K562 (cell line): Measurements from ENCODE around the gene TPD52L1. TPM values are rescaled to one million over a fixed set of nuclear protein-coding genes. Genes with fewer than 3 reads are reported as not detected.

Experiments
- ATAC-seq: fragments of 200-7000 bp; cut with Tn5 transposase; 3 replicates; pipeline ENCODE4 v1.9.1; 2020; ENCODE audit warnings: moderate library complexity
- BruUV-seq: library from RNA; stranded (reverse); fragments of 400-500 nt; replicated peaks from 2 replicates; lab custom pipeline; 2021; lab: Mats Ljungman, UMichigan
- CTCF ChIA-PET: fragments of 300-600 bp; formaldehyde crosslinking; extraction: SDS; loops from one replicate; lab custom pipeline; 2021; ENCODE audit warnings: low intra/inter-chr PET ratio; lab: Yijun Ruan, JAX
- POLR2A ChIA-PET: fragments of 300-600, 350-650 bp; sonication (Branson Sonifier 250); formaldehyde crosslinking; extraction: SDS; loops from one replicate; lab custom pipeline; 2021; ENCODE audit warnings: antibody characterized with exemption, inconsistent platforms; lab: Yijun Ruan, JAX
- DNase-seq, 4 experiments: peaks; one replicate each; pipeline versions ENCODE4 v3.0.0 to v3.0.0-alpha.2; 2011 to 2018; ENCODE audit warnings: low spot score in 3 of 4, mixed read lengths in 3 of 4; ENCODE audit errors: extremely low read depth in 1 of 4
- FAIRE-seq: peaks from 2 replicates; lab custom pipeline; 2011; peaks lifted over from hg19 to GRCh38; lab: Jason Lieb, UNC
- H2AFZ ChIP-seq: 2 replicates; pipeline ENCODE4 v1.6.0; 2011; ENCODE audit warnings: low read depth, low read length, control low read depth, inconsistent platforms
- H3K27ac ChIP-seq: fragments of 200-600 bp; 3 replicates; pipeline ENCODE4 v1.8.0; 2011; ENCODE audit warnings: low read depth, mild to moderate bottlenecking, control low read depth, inconsistent platforms, low read length, moderate library complexity, mixed read lengths; ENCODE audit errors: extremely low read depth
- H3K27me3 ChIP-seq, 2 experiments: fragments of 300-600 bp in 1 of 2; 2 replicates in 1 of 2; 3 replicates in 1 of 2; pipeline versions ENCODE4 v1.6.0 to v1.8.0; 2011; ENCODE audit warnings: inconsistent platforms in 2 of 2, low read length in 2 of 2, mild to moderate bottlenecking in 1 of 2, mixed read lengths in 1 of 2, moderate library complexity in 1 of 2; ENCODE audit not compliant: control insufficient read depth in 2 of 2, insufficient read depth in 2 of 2
- H3K36me3 ChIP-seq: fragments of 300-600 bp; 3 replicates; pipeline ENCODE4 v1.8.0; 2011; ENCODE audit warnings: mild to moderate bottlenecking, low read length, inconsistent platforms; ENCODE audit not compliant: control insufficient read depth, insufficient read depth
- H3K4me1 ChIP-seq, 2 experiments: fragments of 200-600 bp in 1 of 2; replicated peaks in 1 of 2; 2 replicates in 1 of 2; 3 replicates in 1 of 2; pipeline versions ENCODE4 v1.5.1 to v1.8.0; 2011; ENCODE audit warnings: inconsistent platforms in 2 of 2, low read length in 2 of 2, mild to moderate bottlenecking in 1 of 2, mixed read lengths in 1 of 2, moderate library complexity in 1 of 2; ENCODE audit not compliant: control insufficient read depth in 2 of 2, insufficient read depth in 2 of 2
- H3K4me2 ChIP-seq: 2 replicates; pipeline ENCODE4 v1.6.1; 2011; ENCODE audit warnings: low read length, control low read depth, inconsistent platforms, mixed read lengths; ENCODE audit not compliant: insufficient read depth
- H3K4me3 ChIP-seq: fragments of 200-600 bp; sonication (generic), shearing (Covaris generic); 2 replicates; pipeline ENCODE4 v1.5.1; 2016; ENCODE audit warnings: control low read depth, inconsistent platforms
- H3K79me2 ChIP-seq: fragments of 200-600 bp; 3 replicates; pipeline ENCODE4 v1.8.0; 2011; ENCODE audit warnings: low read length, inconsistent platforms; ENCODE audit not compliant: control insufficient read depth, insufficient read depth
- H3K9ac ChIP-seq, 2 experiments: 2 replicates each; pipeline versions ENCODE4 v1.6.0 to v1.6.1; 2011; ENCODE audit warnings: low read depth in 2 of 2, low read length in 2 of 2, control low read depth in 1 of 2, inconsistent platforms in 1 of 2, mild to moderate bottlenecking in 1 of 2, mixed read lengths in 1 of 2; ENCODE audit not compliant: insufficient read depth in 1 of 2
- H3K9me1 ChIP-seq: one replicate; pipeline ENCODE4 v1.6.0; 2011; ENCODE audit warnings: inconsistent platforms, mild to moderate bottlenecking, low read length, moderate library complexity; ENCODE audit not compliant: control insufficient read depth, insufficient read depth
- H3K9me3 ChIP-seq: replicated peaks from 2 replicates; pipeline ENCODE4 v1.5.1; 2011; ENCODE audit warnings: low read depth, low read length, inconsistent platforms; ENCODE audit not compliant: control insufficient read depth, insufficient read depth
- H4K20me1 ChIP-seq: replicated peaks from 2 replicates; pipeline ENCODE4 v1.6.1; 2011; ENCODE audit warnings: low read length, inconsistent platforms, mixed read lengths; ENCODE audit not compliant: control insufficient read depth, insufficient read depth
- FOSL1 ChIP-seq: fragments of 200-800 bp; sonication (Bioruptor generic); conservative IDR thresholded peaks from 2 replicates; pipeline ENCODE4 v1.6.1; 2016; ENCODE audit warnings: missing genetic modification characterization, missing compliant biosample characterization
- ZNF449 ChIP-seq: fragments of 250-450 bp; sonication (Bioruptor Pico); IDR thresholded peaks from 2 replicates; pipeline ENCODE4 v1.8.0; 2022; ENCODE audit warnings: moderate library complexity, mild to moderate bottlenecking, inconsistent platforms
- WGBS: fragments of 100-300 bp; shearing (Covaris generic); methylation state at CpG from one replicate; pipeline ENCODE4 v1.1.6; 2016; ENCODE audit warnings: low coverage, mixed read lengths; ENCODE audit not compliant: insufficient coverage; ENCODE audit errors: missing lambda C conversion rate; 5-methylcytosine and 5-hydroxymethylcytosine counted together
- in situ Hi-C: fragments of 300-500 bp; cut with MboI; formaldehyde crosslinking; loops from 4 replicates; pipeline ENCODE4 v1.15.0; 2018; ENCODE audit warnings: inconsistent platforms, mixed read lengths
- intact Hi-C: fragments of 100-400 bp; cut with micrococcal nuclease; formaldehyde crosslinking; loops from 2 replicates; pipeline ENCODE4 v1.14.2; 2022
- polyA plus RNA-seq, 8 experiments: library from polyadenylated mRNA; depleted of rRNA in 4 of 8; stranded (reverse) in 5 of 8; unstranded in 3 of 8; fragments of >200 nt; fragmentation: Nextera tagmentation in 2 of 8; fragmentation: Illumina TruSeq in 1 of 8; extraction: Ambion mirVana in 2 of 8; extraction: Trizol in 1 of 8; gene quantifications; 2 replicates each; pipeline versions ENCODE4 v1.2.1 to v1.2.3, GENCODE V29; 2011 to 2014; ENCODE audit warnings: inconsistent platforms in 1 of 8, missing spikeins in 1 of 8
- total RNA-seq, 7 experiments: library from RNA; depleted of rRNA in 6 of 7; stranded (reverse); fragments of >200 nt in 6 of 7; fragmentation: Illumina TruSeq in 2 of 7; extraction: Trizol in 2 of 7; gene quantifications; 2 replicates each; pipeline versions ENCODE4 v1.2.1 to v1.2.3, GENCODE V29; 2011 to 2021; ENCODE audit warnings: low replicate concordance in 1 of 7
- TF ChIP-seq, protein P1 (sequence below): IDR thresholded peaks from 2 replicates; pipeline ENCODE4 v1.6.1; 2014; ENCODE audit warnings: antibody characterized with exemption
- TF ChIP-seq, protein P2 (sequence below), 2 experiments: fragments of 450-650 bp in 1 of 2; IDR thresholded peaks; 2 replicates each; pipeline ENCODE4 v1.6.1; 2011 to 2017; ENCODE audit warnings: low read depth in 2 of 2, antibody characterized with exemption in 1 of 2, borderline replicate concordance in 1 of 2, low read length in 1 of 2, mild to moderate bottlenecking in 1 of 2, mixed read lengths in 1 of 2; ENCODE audit not compliant: control insufficient read depth in 1 of 2

The TPD52L1 gene
- total and polyA plus RNA-seq, 9 of the 15 experiments (the other 6 are each of a cell fraction or from before 2014, with no cell fraction given) = 12.9 to 149 (median 75.7) TPM

GRCh38 chr6:125306756-125307149 lies 153.2 kb downstream of the TPD52L1 start (continued):
- TF ChIP-seq, protein P1, sequence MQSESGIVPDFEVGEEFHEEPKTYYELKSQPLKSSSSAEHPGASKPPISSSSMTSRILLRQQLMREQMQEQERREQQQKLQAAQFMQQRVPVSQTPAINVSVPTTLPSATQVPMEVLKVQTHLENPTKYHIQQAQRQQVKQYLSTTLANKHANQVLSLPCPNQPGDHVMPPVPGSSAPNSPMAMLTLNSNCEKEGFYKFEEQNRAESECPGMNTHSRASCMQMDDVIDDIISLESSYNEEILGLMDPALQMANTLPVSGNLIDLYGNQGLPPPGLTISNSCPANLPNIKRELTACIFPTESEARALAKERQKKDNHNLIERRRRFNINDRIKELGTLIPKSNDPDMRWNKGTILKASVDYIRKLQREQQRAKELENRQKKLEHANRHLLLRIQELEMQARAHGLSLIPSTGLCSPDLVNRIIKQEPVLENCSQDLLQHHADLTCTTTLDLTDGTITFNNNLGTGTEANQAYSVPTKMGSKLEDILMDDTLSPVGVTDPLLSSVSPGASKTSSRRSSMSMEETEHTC = no peak

DNA sequence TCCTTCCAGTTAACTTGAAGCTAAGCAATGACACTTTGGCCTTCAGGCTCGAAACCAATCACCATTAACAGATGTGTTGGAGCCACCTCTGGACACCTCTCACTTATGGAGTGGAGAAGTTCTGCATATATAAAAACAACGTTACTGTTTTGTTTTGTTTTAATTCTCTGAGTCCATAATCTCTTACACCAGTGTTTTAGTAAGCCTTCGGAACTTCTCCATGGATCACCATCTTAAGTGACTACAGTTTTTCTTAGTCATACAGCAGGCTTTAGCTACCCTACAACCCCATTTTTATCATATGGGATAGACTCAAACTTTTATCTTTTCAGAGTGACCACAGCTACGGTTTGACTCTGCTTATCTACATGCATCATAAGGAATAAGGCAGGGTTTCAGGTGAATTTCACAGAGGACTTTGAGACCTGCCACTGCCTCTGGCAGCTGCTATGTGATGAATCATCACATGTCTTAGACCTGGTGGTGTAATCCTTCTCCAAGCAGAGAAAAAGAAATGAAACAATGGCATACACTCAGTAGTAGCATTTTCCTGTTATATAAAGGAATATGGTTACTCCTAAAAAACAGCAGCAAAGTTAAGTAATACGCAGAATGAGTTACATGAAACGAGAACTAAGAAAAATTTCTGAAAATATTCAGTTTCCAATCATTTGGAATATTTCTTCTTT lies 153.7 kb downstream of the TPD52L1 start:
- Histone ChIP-seq H3K9me3 (0 out of 2 replicates have a peak, but pooled peaks cover 3% of the 10 kb centered on the region), H3K4me1 (peaks cover 8 to 45% of the 10 kb centered on the region in 2 experiments; a peak in 4 of 5 replicates), H3K27ac (peak overlapping the region; percentile 84), H3K4me3 (0 out of 2 replicates have a peak overlapping the region, but pooled peaks have one; percentile 3), H3K4me2 (peak overlapping the region; percentile 72), H3K27me3 (no peaks in the 10 kb centered on the region), H3K36me3 (no peaks in the 10 kb centered on the region), H4K20me1 (no peaks in the 10 kb centered on the region), H3K9me1 (no peaks in the 10 kb centered on the region), H3K9ac (peak overlapping the region in 1 of 2 experiments; percentile 57; a peak in 2 of 4 replicates), H2AFZ (peak overlapping the region; percentile 89), H3K79me2 (no peaks in the 10 kb centered on the region)
- ChIA-PET CTCF (no interaction called here), POLR2A (interaction anchor here (0.6 to 1.1 kb wide), 3 partner anchors 154 to 494 kb away, joined by 3 to 7 read pairs (median 3); partner anchors contain the start of gene TPD52L1)
- WGBS = 4% methylated on average over 6 of the region's 6 CpGs
- intact Hi-C loops (loop anchor here (2.0 to 5.0 kb wide), 2 partner anchors 114 to 650 kb away; partner anchors contain the start of gene HINT3), in situ Hi-C loops (loop anchor here (10.0 kb wide), 1 partner anchor 432 kb away; no protein-coding TSS in a partner anchor)
- FAIRE-seq = peak; percentile 92
- DNase-seq = peak; percentile 73 to 91 (median 82)
- ATAC-seq = peak; percentile 80
- BruUV-seq = no TSS peak
- TF ChIP-seq FOSL1 (tag) = peak; percentile 96
- TF ChIP-seq ZNF449 (CRISPR knock-in tag) = no peak
- TF ChIP-seq, protein P2, sequence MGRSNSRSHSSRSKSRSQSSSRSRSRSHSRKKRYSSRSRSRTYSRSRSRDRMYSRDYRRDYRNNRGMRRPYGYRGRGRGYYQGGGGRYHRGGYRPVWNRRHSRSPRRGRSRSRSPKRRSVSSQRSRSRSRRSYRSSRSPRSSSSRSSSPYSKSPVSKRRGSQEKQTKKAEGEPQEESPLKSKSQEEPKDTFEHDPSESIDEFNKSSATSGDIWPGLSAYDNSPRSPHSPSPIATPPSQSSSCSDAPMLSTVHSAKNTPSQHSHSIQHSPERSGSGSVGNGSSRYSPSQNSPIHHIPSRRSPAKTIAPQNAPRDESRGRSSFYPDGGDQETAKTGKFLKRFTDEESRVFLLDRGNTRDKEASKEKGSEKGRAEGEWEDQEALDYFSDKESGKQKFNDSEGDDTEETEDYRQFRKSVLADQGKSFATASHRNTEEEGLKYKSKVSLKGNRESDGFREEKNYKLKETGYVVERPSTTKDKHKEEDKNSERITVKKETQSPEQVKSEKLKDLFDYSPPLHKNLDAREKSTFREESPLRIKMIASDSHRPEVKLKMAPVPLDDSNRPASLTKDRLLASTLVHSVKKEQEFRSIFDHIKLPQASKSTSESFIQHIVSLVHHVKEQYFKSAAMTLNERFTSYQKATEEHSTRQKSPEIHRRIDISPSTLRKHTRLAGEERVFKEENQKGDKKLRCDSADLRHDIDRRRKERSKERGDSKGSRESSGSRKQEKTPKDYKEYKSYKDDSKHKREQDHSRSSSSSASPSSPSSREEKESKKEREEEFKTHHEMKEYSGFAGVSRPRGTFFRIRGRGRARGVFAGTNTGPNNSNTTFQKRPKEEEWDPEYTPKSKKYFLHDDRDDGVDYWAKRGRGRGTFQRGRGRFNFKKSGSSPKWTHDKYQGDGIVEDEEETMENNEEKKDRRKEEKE (IDR thresholded peaks at IDR 0.05; ENCODE audit: borderline replicate concordance in 1 of 2, control insufficient read depth in 1 of 2, low read depth in 2 of 2, low read length in 1 of 2) = no peak
